ENCODE results near the gene CDKN2AIPNL. TPM values are rescaled to one million over a fixed set of nuclear protein-coding genes. Genes with fewer than 3 reads are reported as not detected.
"Not testable (repeated sequence)": the region's sequence is repeated elsewhere in the genome, so short reads cannot be mapped to it uniquely, and the experiment has no call there.

Gene CDKN2AIPNL
- total RNA-seq, 4 donors from 2014 or later = 3.2 to 18.7 (median 12.9) TPM; not detected in 1

GRCh38 chr5:134380346-134380745 lies 31.3 kb downstream of the CDKN2AIPNL start:
- TF ChIP-seq POLR2A (IDR thresholded peaks at IDR 0.05) (no peak), CTCF (IDR thresholded peaks at IDR 0.05) (no peak), POLR2AphosphoS5 (IDR thresholded peaks at IDR 0.05) (no peak)
- no peaks in the 10 kb centered on the region for H3K9me3 ChIP-seq
- intact Hi-C loops (cut with DNase I; ENCODE audit: low total_unique reads) = no loop called here
- no peak overlapping the region for H3K27ac ChIP-seq
- DNase-seq = no peak
- H3K4me3 ChIP-seq = no peak overlapping the region
- no peaks in the 10 kb centered on the region for H3K27me3 ChIP-seq
- 88 to 89% methylated on average over 5 of the region's 5 CpGs for WGBS, 2 donors (ENCODE audit: low coverage in 1 of 2)
- H3K4me1 ChIP-seq = peaks cover 0 to 4% (median 0%) of the 10 kb centered on the region in 4 donors
- in situ Hi-C loops (cut with MboI; ENCODE audit: low pct_ligation_motif_present in 1 of 4, low pct_unique_long_range_greater_than_20kb in 1 of 4, low sequenced_read_pairs in 3 of 4) = no loop called here
- H3K36me3 ChIP-seq = peaks cover 0 to 66% (median 22%) of the 10 kb centered on the region in 4 donors

GRCh38 chr5:134374232-134374631 lies 37.4 kb downstream of the CDKN2AIPNL start:
- WGBS, 2 donors (ENCODE audit: low coverage in 1 of 2) = 68 to 76% methylated on average over 3 of the region's 3 CpGs
- intact Hi-C loops (cut with DNase I; ENCODE audit: low total_unique reads) = loop anchor here (5.0 kb wide), 1 partner anchor 153 kb away; the partner anchor contains the start of gene JADE2
- in situ Hi-C loops (cut with MboI; ENCODE audit: low pct_ligation_motif_present in 1 of 4, low pct_unique_long_range_greater_than_20kb in 1 of 4, low sequenced_read_pairs in 3 of 4) = no loop called here

DNA sequence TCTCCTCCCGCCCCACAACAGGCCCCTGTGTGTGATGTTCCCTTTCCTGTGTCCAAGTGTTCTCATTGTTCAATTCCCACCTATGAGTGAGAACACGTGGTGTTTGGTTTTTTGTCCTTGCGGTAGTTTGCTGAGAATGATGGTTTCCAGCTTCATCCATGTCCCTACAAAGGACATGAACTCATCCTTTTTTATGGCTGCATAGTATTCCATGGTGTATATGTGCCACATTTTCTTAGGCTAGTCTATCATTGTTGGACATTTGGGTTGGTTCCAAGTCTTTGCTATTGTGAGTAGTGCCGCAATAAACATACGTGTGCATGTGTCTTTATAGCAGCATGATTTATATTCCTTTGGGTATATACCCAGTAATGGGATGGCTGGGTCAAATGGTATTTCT lies 38.0 kb downstream of the CDKN2AIPNL start:
- DNase-seq; H3K27ac ChIP-seq; H3K27me3 ChIP-seq; in situ Hi-C loops (cut with MboI; ENCODE audit: low pct_ligation_motif_present in 1 of 4, low pct_unique_long_range_greater_than_20kb in 1 of 4, low sequenced_read_pairs in 3 of 4); H3K9me3 ChIP-seq: not testable (repeated sequence)
- H3K4me3 ChIP-seq = peak overlapping the region in 1 of 4 donors; percentile 95
- H3K36me3 ChIP-seq = peaks cover 0 to 29% (median 2%) of the 10 kb centered on the region in 4 donors
- peaks cover 3 to 34% (median 22%) of the 10 kb centered on the region in 4 donors for H3K4me1 ChIP-seq
- intact Hi-C loops (cut with DNase I; ENCODE audit: low total_unique reads) = loop anchor here (5.0 kb wide), 1 partner anchor 154 kb away; the partner anchor contains the start of gene JADE2
- 88% methylated on average over 5 of the region's 5 CpGs; no CpG with 5 or more reads in 1 of the 2 donors for WGBS, 2 donors (ENCODE audit: low coverage in 1 of 2)

More at GRCh38 chr5:134374232-134374631, 37.4 kb downstream of the CDKN2AIPNL start:
- Histone ChIP-seq H3K4me3 (no peak overlapping the region), H3K4me1 (peaks cover 3 to 34% (median 22%) of the 10 kb centered on the region in 4 donors), H3K36me3 (peaks cover 0 to 30% (median 2%) of the 10 kb centered on the region in 4 donors), H3K27me3 (no peaks in the 10 kb centered on the region), H3K9me3 (no peaks in the 10 kb centered on the region), H3K27ac (no peak overlapping the region)
- TF ChIP-seq CTCF (IDR thresholded peaks at IDR 0.05) = no peak
- TF ChIP-seq POLR2A (IDR thresholded peaks at IDR 0.05) = no peak
- TF ChIP-seq POLR2AphosphoS5 (IDR thresholded peaks at IDR 0.05) = no peak
- no peak for TF ChIP-seq EP300 (IDR thresholded peaks at IDR 0.05; ENCODE audit: low read depth)
- DNase-seq = no peak

DNA sequence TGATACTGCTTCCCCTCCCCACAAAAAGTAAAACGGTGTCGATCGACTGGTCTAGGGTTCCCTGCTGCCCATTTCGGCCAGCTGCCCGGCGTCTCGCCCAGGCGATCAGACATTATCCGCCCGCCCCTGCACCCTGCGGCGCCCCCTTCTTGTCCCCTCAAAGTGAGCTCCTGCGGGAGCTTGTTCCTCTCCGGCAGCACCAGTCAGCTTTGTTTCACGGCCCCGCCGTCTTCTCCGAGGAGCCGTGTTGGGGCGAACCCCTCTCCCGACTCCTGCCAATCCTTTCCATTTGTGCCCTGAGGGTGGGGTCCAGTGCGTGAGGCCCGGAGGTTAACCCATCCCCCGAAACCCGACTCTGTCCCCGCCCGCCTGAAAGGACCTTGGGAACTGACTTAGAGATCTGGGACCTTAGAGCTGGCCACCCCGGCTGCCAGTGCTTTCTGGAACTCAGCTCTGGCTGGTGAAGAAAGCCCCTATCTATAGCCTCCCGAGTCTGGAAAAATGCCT lies 39.8 kb downstream of the CDKN2AIPNL start:
- Histone ChIP-seq H3K27ac (peak overlapping the region; percentile 99), H3K36me3 (peaks cover 0 to 16% (median 0%) of the 10 kb centered on the region in 4 donors), H3K27me3 (no peaks in the 10 kb centered on the region), H3K4me3 (peak overlapping the region; percentile 61 to 98 (median 93)), H3K4me1 (peaks cover 3 to 38% (median 26%) of the 10 kb centered on the region in 4 donors), H3K9me3 (no peaks in the 10 kb centered on the region)
- DNase-seq = peak; percentile 61
- TF ChIP-seq POLR2A (IDR thresholded peaks at IDR 0.05) = no peak
- TF ChIP-seq POLR2AphosphoS5 (IDR thresholded peaks at IDR 0.05) = no peak
- no peak for TF ChIP-seq EP300 (IDR thresholded peaks at IDR 0.05; ENCODE audit: low read depth)
- no peak for TF ChIP-seq CTCF (IDR thresholded peaks at IDR 0.05)
- intact Hi-C loops (cut with DNase I; ENCODE audit: low total_unique reads) = loop anchor here (5.0 kb wide), 1 partner anchor 155 kb away; the partner anchor contains the start of gene JADE2
- 0 to 2% methylated on average over 1 to 19 of the region's 29 CpGs for WGBS, 2 donors (ENCODE audit: low coverage in 1 of 2)
- in situ Hi-C loops (cut with MboI; ENCODE audit: low pct_ligation_motif_present in 1 of 4, low pct_unique_long_range_greater_than_20kb in 1 of 4, low sequenced_read_pairs in 3 of 4) = no loop called here
